GM12891 (cell line): Measurements from ENCODE around the gene CRYBA2.

ENCODE experiments used
- PAX5 ChIP-seq: IDR thresholded peaks from 2 replicates; pipeline ENCODE4 v1.6.1; 2011; ENCODE audit warnings: low read length, moderate library complexity, mild to moderate bottlenecking; ENCODE audit not compliant: insufficient read depth, severe bottlenecking
- POLR2A ChIP-seq: IDR thresholded peaks from 2 replicates; pipeline ENCODE4 v1.6.1; 2011; ENCODE audit warnings: low read depth, low read length, control low read depth
- POLR2AphosphoS5 ChIP-seq: IDR thresholded peaks from 2 replicates; pipeline ENCODE4 v1.6.1; 2011; ENCODE audit warnings: low read depth, low read length, control low read depth
- SPI1 ChIP-seq: IDR thresholded peaks from 2 replicates; pipeline ENCODE4 v1.6.1; 2011; ENCODE audit warnings: low read depth, low read length, control low read depth
- TAF1 ChIP-seq: IDR thresholded peaks from 2 replicates; pipeline ENCODE4 v1.6.1; 2011; ENCODE audit warnings: low read depth, low read length, control low read depth

DNA sequence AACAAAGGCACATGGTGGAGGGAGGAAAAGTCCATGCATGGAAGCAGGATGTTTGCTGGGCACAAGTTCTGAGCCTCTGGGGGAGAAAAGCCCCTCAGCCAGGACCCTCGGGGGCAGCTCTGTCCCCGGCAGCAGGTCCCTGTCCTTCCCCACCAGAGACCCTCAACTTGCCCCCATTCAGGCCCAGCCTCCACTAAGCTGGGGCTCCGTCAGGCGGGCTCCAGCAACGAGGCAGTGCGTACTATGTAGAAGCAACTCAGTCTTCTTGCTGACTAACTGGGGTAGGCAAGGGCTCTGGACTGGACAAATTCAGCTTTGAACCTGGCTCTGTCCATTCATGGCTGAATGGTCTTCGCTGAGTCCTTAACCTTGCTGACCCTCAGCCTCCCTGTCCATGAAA is 25.1 kb upstream of the CRYBA2 start:
- TF ChIP-seq POLR2A: no peak
- no peak for TF ChIP-seq POLR2AphosphoS5
- no peak for TF ChIP-seq TAF1
- TF ChIP-seq PAX5: no peak
- TF ChIP-seq SPI1: no peak
